ENCODE measurements around the gene EREG. TPM values are rescaled to one million over a fixed set of nuclear protein-coding genes. Genes with fewer than 3 reads are reported as not detected.

EREG gene
- total RNA-seq, 1 donor from 2014 or later: 1.3 TPM

- Mint-ChIP-seq H3K36me3 (ENCODE audit: unreplicated experiment) (no peaks in the 10 kb centered on the region), H3K27ac (ENCODE audit: unreplicated experiment) (no peak overlapping the region), H3K4me1 (ENCODE audit: unreplicated experiment) (peaks cover 24% of the 10 kb centered on the region), H3K9me3 (ENCODE audit: unreplicated experiment) (peaks cover 6% of the 10 kb centered on the region), H3K4me3 (ENCODE audit: unreplicated experiment) (no peak overlapping the region), H3K27me3 (ENCODE audit: unreplicated experiment) (peaks cover 3% of the 10 kb centered on the region)
- no peak for DNase-seq (ENCODE audit: extremely low spot score, unreplicated experiment)
- TF ChIP-seq, protein P1, sequence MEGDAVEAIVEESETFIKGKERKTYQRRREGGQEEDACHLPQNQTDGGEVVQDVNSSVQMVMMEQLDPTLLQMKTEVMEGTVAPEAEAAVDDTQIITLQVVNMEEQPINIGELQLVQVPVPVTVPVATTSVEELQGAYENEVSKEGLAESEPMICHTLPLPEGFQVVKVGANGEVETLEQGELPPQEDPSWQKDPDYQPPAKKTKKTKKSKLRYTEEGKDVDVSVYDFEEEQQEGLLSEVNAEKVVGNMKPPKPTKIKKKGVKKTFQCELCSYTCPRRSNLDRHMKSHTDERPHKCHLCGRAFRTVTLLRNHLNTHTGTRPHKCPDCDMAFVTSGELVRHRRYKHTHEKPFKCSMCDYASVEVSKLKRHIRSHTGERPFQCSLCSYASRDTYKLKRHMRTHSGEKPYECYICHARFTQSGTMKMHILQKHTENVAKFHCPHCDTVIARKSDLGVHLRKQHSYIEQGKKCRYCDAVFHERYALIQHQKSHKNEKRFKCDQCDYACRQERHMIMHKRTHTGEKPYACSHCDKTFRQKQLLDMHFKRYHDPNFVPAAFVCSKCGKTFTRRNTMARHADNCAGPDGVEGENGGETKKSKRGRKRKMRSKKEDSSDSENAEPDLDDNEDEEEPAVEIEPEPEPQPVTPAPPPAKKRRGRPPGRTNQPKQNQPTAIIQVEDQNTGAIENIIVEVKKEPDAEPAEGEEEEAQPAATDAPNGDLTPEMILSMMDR (IDR thresholded peaks at IDR 0.05): no peak
Observed at GRCh38 chr4:74378573-74378972, 13.6 kb downstream of the EREG start.

GRCh38 chr4:74379912-74380311, 15.0 kb downstream of the EREG start:
- Mint-ChIP-seq H3K27me3 (ENCODE audit: unreplicated experiment) (peaks cover 3% of the 10 kb centered on the region), H3K36me3 (ENCODE audit: unreplicated experiment) (no peaks in the 10 kb centered on the region), H3K4me1 (ENCODE audit: unreplicated experiment) (peaks cover 17% of the 10 kb centered on the region), H3K4me3 (ENCODE audit: unreplicated experiment) (no peak overlapping the region), H3K9me3 (ENCODE audit: unreplicated experiment) (peaks cover under 1% of the 10 kb centered on the region), H3K27ac (ENCODE audit: unreplicated experiment) (no peak overlapping the region)
- TF ChIP-seq, protein P1 (IDR thresholded peaks at IDR 0.05): no peak
- DNase-seq (ENCODE audit: extremely low spot score, unreplicated experiment): no peak

- H3K36me3 Mint-ChIP-seq (ENCODE audit: unreplicated experiment): no peaks in the 10 kb centered on the region
- H3K4me3 Mint-ChIP-seq (ENCODE audit: unreplicated experiment): no peak overlapping the region
- H3K27ac Mint-ChIP-seq (ENCODE audit: unreplicated experiment): no peak overlapping the region
- DNase-seq (ENCODE audit: extremely low spot score, unreplicated experiment): no peak
- no peaks in the 10 kb centered on the region for H3K4me1 Mint-ChIP-seq (ENCODE audit: unreplicated experiment)
- H3K27me3 Mint-ChIP-seq (ENCODE audit: unreplicated experiment): peaks cover 11% of the 10 kb centered on the region
- H3K9me3 Mint-ChIP-seq (ENCODE audit: unreplicated experiment): no peaks in the 10 kb centered on the region
- TF ChIP-seq, protein P1 (IDR thresholded peaks at IDR 0.05): no peak
Observed at GRCh38 chr4:74385386-74385785, 20.4 kb downstream of the EREG start.

DNA sequence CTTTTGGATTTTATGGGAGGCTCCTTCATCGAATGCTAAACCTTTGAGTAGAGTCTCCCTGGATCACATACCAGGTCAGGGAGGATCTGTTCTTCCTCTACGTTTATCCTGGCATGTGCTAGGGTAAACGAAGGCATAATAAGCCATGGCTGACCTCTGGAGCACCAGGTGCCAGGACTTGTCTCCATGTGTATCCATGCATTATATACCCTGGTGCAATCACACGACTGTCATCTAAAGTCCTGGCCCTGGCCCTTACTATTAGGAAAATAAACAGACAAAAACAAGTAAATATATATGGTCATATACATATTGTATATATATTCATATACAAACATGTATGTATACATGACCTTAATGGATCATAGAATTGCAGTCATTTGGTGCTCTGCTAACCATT, 21.2 kb downstream of the EREG start:
- TF ChIP-seq, protein P1 (IDR thresholded peaks at IDR 0.05): no peak
- H3K9me3 Mint-ChIP-seq (ENCODE audit: unreplicated experiment): no peaks in the 10 kb centered on the region
- H3K4me3 Mint-ChIP-seq (ENCODE audit: unreplicated experiment): no peak overlapping the region
- H3K27ac Mint-ChIP-seq (ENCODE audit: unreplicated experiment): no peak overlapping the region
- no peaks in the 10 kb centered on the region for H3K4me1 Mint-ChIP-seq (ENCODE audit: unreplicated experiment)
- no peaks in the 10 kb centered on the region for H3K36me3 Mint-ChIP-seq (ENCODE audit: unreplicated experiment)
- DNase-seq (ENCODE audit: extremely low spot score, unreplicated experiment): no peak
- peaks cover 11% of the 10 kb centered on the region for H3K27me3 Mint-ChIP-seq (ENCODE audit: unreplicated experiment)

- H3K27me3 Mint-ChIP-seq (ENCODE audit: unreplicated experiment): peaks cover 8% of the 10 kb centered on the region
- H3K9me3 Mint-ChIP-seq (ENCODE audit: unreplicated experiment): peaks cover 4% of the 10 kb centered on the region
- no peak overlapping the region for H3K27ac Mint-ChIP-seq (ENCODE audit: unreplicated experiment)
- no peak overlapping the region for H3K4me3 Mint-ChIP-seq (ENCODE audit: unreplicated experiment)
- H3K4me1 Mint-ChIP-seq (ENCODE audit: unreplicated experiment): no peaks in the 10 kb centered on the region
- DNase-seq (ENCODE audit: extremely low spot score, unreplicated experiment): no peak
- TF ChIP-seq, protein P1 (IDR thresholded peaks at IDR 0.05): no peak
- no peaks in the 10 kb centered on the region for H3K36me3 Mint-ChIP-seq (ENCODE audit: unreplicated experiment)
Observed at GRCh38 chr4:74387790-74388189, 22.8 kb downstream of the EREG start.

Measured in osteocyte (in vitro differentiated cells).